IMR-90 (cell line): ENCODE measurements around the gene MTERF2.
"Not testable (repeated sequence)": the region's sequence is repeated elsewhere in the genome, so short reads cannot be mapped to it uniquely, and the experiment has no call there.

Source experiments
- MAFK ChIP-seq: IDR thresholded peaks from 2 replicates; pipeline ENCODE4 v1.6.1; 2012; ENCODE audit warnings: low read depth, low read length, improper control_type of control experiment
- MXI1 ChIP-seq: IDR thresholded peaks from 2 replicates; pipeline ENCODE4 v1.6.1; 2012; ENCODE audit warnings: low read depth, mild to moderate bottlenecking, low read length, moderate library complexity, borderline replicate concordance
- POLR2A ChIP-seq: IDR thresholded peaks from 2 replicates; pipeline ENCODE4 v1.6.1; 2012; ENCODE audit warnings: mild to moderate bottlenecking, low read depth, low read length
- RAD21 ChIP-seq: IDR thresholded peaks from 2 replicates; pipeline ENCODE4 v1.6.1; 2012; ENCODE audit warnings: low read length, improper control_type of control experiment
- RFX5 ChIP-seq: IDR thresholded peaks from 2 replicates; pipeline ENCODE4 v1.8.0; 2012; ENCODE audit warnings: low read depth, mild to moderate bottlenecking, low read length, moderate library complexity
- TF ChIP-seq, protein P1 (sequence below): conservative IDR thresholded peaks from 2 replicates; pipeline ENCODE4 v1.5.1; 2012; ENCODE audit warnings: mild to moderate bottlenecking, low read depth, low read length, improper control_type of control experiment

GRCh38 chr12:106996102-106996501, 9.2 kb upstream of the MTERF2 start:
- TF ChIP-seq, protein P1, sequence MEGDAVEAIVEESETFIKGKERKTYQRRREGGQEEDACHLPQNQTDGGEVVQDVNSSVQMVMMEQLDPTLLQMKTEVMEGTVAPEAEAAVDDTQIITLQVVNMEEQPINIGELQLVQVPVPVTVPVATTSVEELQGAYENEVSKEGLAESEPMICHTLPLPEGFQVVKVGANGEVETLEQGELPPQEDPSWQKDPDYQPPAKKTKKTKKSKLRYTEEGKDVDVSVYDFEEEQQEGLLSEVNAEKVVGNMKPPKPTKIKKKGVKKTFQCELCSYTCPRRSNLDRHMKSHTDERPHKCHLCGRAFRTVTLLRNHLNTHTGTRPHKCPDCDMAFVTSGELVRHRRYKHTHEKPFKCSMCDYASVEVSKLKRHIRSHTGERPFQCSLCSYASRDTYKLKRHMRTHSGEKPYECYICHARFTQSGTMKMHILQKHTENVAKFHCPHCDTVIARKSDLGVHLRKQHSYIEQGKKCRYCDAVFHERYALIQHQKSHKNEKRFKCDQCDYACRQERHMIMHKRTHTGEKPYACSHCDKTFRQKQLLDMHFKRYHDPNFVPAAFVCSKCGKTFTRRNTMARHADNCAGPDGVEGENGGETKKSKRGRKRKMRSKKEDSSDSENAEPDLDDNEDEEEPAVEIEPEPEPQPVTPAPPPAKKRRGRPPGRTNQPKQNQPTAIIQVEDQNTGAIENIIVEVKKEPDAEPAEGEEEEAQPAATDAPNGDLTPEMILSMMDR, result not testable (repeated sequence)
- not testable (repeated sequence) for TF ChIP-seq RFX5, POLR2A, MAFK, MXI1, RAD21
